Measurements from ENCODE around the gene SERTAD1.

The SERTAD1 gene

DNA sequence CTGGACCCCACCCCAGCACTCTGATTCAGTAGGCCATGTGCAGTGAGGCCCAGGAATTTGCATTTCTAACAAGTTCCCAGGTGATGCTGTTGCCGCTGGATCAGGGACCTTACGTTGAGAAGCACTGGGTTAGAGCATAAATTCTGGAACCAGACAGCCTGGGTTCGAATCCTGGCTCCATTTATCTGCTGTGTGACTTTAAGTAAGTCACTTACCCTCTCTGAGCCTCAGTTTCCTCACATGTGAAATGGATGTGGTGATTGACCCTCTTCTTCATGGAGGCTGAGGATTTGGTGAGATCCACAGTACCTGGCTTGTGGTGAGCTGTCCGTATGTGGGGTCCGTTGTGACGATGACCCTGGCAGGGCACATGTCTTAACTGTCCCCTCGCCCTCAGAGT is 51.7 kb downstream of the SERTAD1 start:
- DNase-seq = no peak

DNA sequence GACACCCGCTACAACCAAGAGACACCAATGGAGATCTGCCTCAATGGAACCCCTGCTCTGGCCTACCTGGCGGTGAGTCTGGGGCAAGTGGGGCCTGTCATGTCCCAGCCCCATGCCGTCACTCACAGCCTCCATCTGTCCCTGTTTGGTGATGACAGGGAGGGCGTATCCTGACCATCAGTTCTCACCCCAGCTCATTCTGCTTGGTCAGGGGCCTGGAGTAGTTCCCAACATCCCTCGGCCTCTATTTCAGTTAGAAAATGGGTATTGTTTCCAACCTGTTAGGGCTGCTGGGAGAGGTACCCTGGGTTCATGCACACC is 54.0 kb downstream of the SERTAD1 start:
- DNase-seq = no peak

Data from CD4-positive, alpha-beta T cell treated with Interferon alpha-2 for 1 hour (primary cell).